Measurements from ENCODE around the gene CTBP2. TPM values are rescaled to one million over a fixed set of nuclear protein-coding genes. Genes with fewer than 3 reads are reported as not detected.

The CTBP2 gene
- total and polyA plus RNA-seq, 4 donors, result 19.2 to 80.6 (median 63.2) TPM

DNA sequence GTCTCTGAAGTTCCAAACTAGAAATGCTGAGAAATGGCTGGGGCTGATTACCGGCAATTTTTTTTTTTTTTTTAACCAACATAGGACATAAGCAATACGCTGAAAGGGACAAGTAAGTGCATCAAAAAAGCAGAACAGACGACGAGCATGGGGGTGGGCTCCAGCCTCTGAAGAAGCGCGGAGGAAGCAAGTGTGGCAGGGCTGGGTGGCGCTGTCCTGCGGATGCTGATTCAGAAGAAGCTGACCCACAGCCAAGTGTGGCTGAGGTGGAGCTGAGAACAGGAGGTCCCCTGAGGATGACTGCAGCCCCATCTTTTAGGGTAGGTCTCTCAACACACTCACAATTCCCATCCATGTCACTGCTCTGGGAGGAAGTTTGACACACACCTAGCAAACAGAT is 65.6 kb downstream of the CTBP2 start:
- no peak overlapping the region for H3K27ac ChIP-seq (ENCODE audit: low read depth in 1 of 2, low read length in 1 of 2)
- H3K9me3 ChIP-seq (ENCODE audit: control insufficient read depth in 4 of 4, insufficient read depth in 3 of 4, low read length in 3 of 4), result no peaks in the 10 kb centered on the region
- H3K27me3 ChIP-seq (ENCODE audit: control insufficient read depth in 3 of 3, insufficient read depth in 3 of 3, low read length in 2 of 3), result no peaks in the 10 kb centered on the region
- H3K36me3 ChIP-seq (ENCODE audit: control insufficient read depth in 4 of 4, insufficient read depth in 4 of 4, low read length in 4 of 4), result peaks cover 0 to 6% (median 3%) of the 10 kb centered on the region in 4 donors
- ATAC-seq (ENCODE audit: insufficient read depth, low FRiP score), result no peak
- no peak for DNase-seq
- no peak overlapping the region for H3K9ac ChIP-seq (ENCODE audit: insufficient read depth in 1 of 2, low read length in 2 of 2)
- peaks cover 17 to 40% (median 32%) of the 10 kb centered on the region in 5 donors for H3K4me1 ChIP-seq (ENCODE audit: control insufficient read depth in 5 of 5, insufficient read depth in 5 of 5, low read length in 5 of 5)
- TF ChIP-seq, protein P1, sequence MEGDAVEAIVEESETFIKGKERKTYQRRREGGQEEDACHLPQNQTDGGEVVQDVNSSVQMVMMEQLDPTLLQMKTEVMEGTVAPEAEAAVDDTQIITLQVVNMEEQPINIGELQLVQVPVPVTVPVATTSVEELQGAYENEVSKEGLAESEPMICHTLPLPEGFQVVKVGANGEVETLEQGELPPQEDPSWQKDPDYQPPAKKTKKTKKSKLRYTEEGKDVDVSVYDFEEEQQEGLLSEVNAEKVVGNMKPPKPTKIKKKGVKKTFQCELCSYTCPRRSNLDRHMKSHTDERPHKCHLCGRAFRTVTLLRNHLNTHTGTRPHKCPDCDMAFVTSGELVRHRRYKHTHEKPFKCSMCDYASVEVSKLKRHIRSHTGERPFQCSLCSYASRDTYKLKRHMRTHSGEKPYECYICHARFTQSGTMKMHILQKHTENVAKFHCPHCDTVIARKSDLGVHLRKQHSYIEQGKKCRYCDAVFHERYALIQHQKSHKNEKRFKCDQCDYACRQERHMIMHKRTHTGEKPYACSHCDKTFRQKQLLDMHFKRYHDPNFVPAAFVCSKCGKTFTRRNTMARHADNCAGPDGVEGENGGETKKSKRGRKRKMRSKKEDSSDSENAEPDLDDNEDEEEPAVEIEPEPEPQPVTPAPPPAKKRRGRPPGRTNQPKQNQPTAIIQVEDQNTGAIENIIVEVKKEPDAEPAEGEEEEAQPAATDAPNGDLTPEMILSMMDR (IDR thresholded peaks at IDR 0.05; ENCODE audit: control extremely low read depth, extremely low read depth), result no peak
- WGBS, 2 donors, result 42 to 64% methylated on average over 8 of the region's 8 CpGs
- no peak overlapping the region for H3K4me3 ChIP-seq

DNA sequence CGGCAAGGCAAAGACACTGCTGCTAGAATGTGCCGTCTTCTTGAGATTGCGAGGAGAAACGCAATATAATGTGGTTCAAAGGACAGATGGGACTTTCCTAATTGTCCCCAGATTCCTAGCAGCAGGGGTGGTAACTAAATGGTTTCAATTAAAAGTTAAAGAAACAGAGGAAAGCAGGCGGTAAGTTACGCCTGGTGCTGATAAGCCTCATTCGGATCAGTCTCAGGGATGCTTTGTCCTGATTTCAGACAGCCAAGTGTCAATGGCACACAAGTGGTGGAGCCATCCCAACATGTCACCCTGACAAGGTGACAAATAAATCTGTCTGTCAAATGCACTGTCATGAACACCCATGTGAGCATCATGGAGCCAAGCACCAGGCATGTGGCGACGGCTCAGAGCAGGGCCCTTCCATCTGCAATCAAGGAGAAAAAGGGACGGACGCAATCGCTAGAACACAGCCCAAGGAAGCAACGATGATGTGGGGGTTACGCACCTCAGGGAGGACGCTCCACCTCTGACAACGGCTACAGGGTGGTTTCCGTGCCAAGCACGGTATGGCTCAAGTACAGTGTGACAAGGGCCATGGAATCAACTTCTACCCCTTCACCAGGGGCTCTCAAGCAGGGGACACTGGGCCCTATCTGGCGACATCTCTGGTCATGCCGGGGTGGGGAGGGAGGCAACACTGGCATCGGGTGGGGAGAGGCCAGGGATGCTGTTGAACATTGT is 66.2 kb downstream of the CTBP2 start:
- ATAC-seq (ENCODE audit: insufficient read depth, low FRiP score) (no peak), DNase-seq (no peak)
- Histone ChIP-seq H3K4me1 (ENCODE audit: control insufficient read depth in 5 of 5, insufficient read depth in 5 of 5, low read length in 5 of 5) (peaks cover 17 to 40% (median 32%) of the 10 kb centered on the region in 5 donors), H3K9ac (ENCODE audit: insufficient read depth in 1 of 2, low read length in 2 of 2) (no peak overlapping the region), H3K27me3 (ENCODE audit: control insufficient read depth in 3 of 3, insufficient read depth in 3 of 3, low read length in 2 of 3) (no peaks in the 10 kb centered on the region), H3K27ac (ENCODE audit: low read depth in 1 of 2, low read length in 1 of 2) (peak overlapping the region; percentile 63 to 73), H3K36me3 (ENCODE audit: control insufficient read depth in 4 of 4, insufficient read depth in 4 of 4, low read length in 4 of 4) (peaks cover 0 to 5% (median 3%) of the 10 kb centered on the region in 4 donors), H3K9me3 (ENCODE audit: control insufficient read depth in 4 of 4, insufficient read depth in 3 of 4, low read length in 3 of 4) (no peaks in the 10 kb centered on the region), H3K4me3 (no peak overlapping the region)
- 92 to 96% methylated on average over 21 of the region's 21 CpGs for WGBS, 2 donors
- TF ChIP-seq, protein P1 (IDR thresholded peaks at IDR 0.05; ENCODE audit: control extremely low read depth, extremely low read depth), result no peak

DNA sequence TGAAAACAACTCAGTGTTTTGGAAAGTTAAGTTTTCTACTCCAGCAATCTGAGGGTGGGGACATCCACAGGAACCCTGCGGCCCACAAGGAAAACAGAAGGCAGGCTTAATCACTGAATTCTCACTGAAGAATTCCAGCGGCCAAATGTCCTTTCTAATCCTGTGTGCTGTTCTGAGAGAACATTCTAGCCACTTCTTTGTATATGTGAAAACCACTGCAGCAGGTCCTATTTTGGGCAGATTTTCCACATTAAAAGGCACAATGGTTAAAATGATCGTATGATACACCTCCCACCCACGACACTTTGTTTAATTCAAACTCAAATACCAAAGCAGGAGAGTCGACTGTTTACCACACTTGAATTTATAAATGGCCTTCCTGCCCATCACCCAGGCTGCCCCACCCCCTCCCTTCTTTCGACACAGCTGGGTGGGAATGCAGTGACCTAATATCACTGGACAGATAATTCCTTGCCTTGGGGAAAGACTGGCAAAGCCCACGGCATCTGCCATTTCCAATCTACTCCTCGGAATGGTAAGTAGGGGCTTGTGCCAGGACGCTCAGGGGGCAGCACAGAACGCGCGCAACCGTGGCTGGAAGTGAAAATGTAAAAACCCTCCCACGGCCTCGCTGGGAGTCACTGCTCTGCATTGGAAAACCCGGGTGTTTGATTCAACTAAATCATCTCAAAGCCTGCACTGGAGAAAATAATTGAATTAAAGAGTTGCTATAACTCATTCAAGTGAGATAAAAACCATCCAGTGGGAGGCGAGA is 67.0 kb downstream of the CTBP2 start:
- H3K9ac ChIP-seq (ENCODE audit: insufficient read depth in 1 of 2, low read length in 2 of 2), result no peak overlapping the region
- no peaks in the 10 kb centered on the region for H3K9me3 ChIP-seq (ENCODE audit: control insufficient read depth in 4 of 4, insufficient read depth in 3 of 4, low read length in 3 of 4)
- TF ChIP-seq, protein P1 (IDR thresholded peaks at IDR 0.05; ENCODE audit: control extremely low read depth, extremely low read depth), result no peak
- H3K4me3 ChIP-seq, result no peak overlapping the region
- ATAC-seq (ENCODE audit: insufficient read depth, low FRiP score) (peak; percentile 10), DNase-seq (peak; percentile 45 to 60 (median 45))
- H3K4me1 ChIP-seq (ENCODE audit: control insufficient read depth in 5 of 5, insufficient read depth in 5 of 5, low read length in 5 of 5), result peaks cover 17 to 40% (median 32%) of the 10 kb centered on the region in 5 donors
- H3K27ac ChIP-seq (ENCODE audit: low read depth in 1 of 2, low read length in 1 of 2), result peak overlapping the region; percentile 63 to 83
- 58 to 74% methylated on average over 17 of the region's 17 CpGs for WGBS, 2 donors
- H3K27me3 ChIP-seq (ENCODE audit: control insufficient read depth in 3 of 3, insufficient read depth in 3 of 3, low read length in 2 of 3), result no peaks in the 10 kb centered on the region
- H3K36me3 ChIP-seq (ENCODE audit: control insufficient read depth in 4 of 4, insufficient read depth in 4 of 4, low read length in 4 of 4), result peaks cover 0 to 5% (median 4%) of the 10 kb centered on the region in 4 donors
